Peyer's patch (tissue), 4 donors: ENCODE data around the gene WRAP73. TPM values are rescaled to one million over a fixed set of nuclear protein-coding genes. Genes with fewer than 3 reads are reported as not detected.

Source experiments
- DNase-seq, 3 donors: peaks; one replicate each; pipeline ENCODE4 v3.0.0-alpha.2; 2017 to 2019
- H3K27ac ChIP-seq, 4 donors: fragments of 200-600 bp; sonication (generic); one replicate each; pipeline ENCODE4 v1.5.1; 2016 to 2019
- H3K27me3 ChIP-seq, 2 donors: fragments of 200-600 bp; sonication (generic); one replicate each; pipeline ENCODE4 v1.5.1; 2019
- H3K36me3 ChIP-seq, 3 donors: fragments of 200-600 bp; sonication (generic); one replicate each; pipeline ENCODE4 v1.5.1; 2016 to 2019
- H3K4me1 ChIP-seq, 4 donors: fragments of 200-600 bp; sonication (generic); one replicate each; pipeline ENCODE4 v1.5.1; 2016 to 2019
- H3K4me3 ChIP-seq, 4 donors: fragments of 200-600 bp; sonication (generic); 1 replicate in 3 of 4; 2 replicates in 1 of 4; pipeline ENCODE4 v1.5.1; 2016 to 2019; ENCODE audit warnings: mild to moderate bottlenecking in 1 of 4
- H3K9me3 ChIP-seq, 4 donors: fragments of 200-600 bp; sonication (generic); one replicate each; pipeline ENCODE4 v1.5.1; 2016 to 2019; ENCODE audit warnings: mild to moderate bottlenecking in 1 of 4
- POLR2A ChIP-seq, 2 donors: fragments of 450-650 bp; IDR thresholded peaks; one replicate each; pipeline ENCODE4 v1.5.1; 2017; ENCODE audit warnings: antibody characterized with exemption in 2 of 2, mild to moderate bottlenecking in 2 of 2, moderate library complexity in 2 of 2
- total RNA-seq, 4 donors: library from RNA; depleted of rRNA; stranded (reverse); fragments of >200 nt; gene quantifications; one replicate each; pipeline ENCODE4 v1.1.0, GENCODE V29; 2016
- TF ChIP-seq, protein P1 (sequence below), 6 experiments: fragments of 450-650 bp in 4 of 6; fragments of 200-600 bp in 2 of 6; sonication (generic) in 1 of 6; IDR thresholded peaks; one replicate each; pipeline ENCODE4 v1.5.1; 2017 to 2019; ENCODE audit warnings: antibody characterized with exemption in 6 of 6, mild to moderate bottlenecking in 3 of 6, moderate library complexity in 1 of 6

Gene WRAP73
- total RNA-seq, 4 donors from 2014 or later, result 34.3 to 71.1 (median 49.4) TPM

DNA sequence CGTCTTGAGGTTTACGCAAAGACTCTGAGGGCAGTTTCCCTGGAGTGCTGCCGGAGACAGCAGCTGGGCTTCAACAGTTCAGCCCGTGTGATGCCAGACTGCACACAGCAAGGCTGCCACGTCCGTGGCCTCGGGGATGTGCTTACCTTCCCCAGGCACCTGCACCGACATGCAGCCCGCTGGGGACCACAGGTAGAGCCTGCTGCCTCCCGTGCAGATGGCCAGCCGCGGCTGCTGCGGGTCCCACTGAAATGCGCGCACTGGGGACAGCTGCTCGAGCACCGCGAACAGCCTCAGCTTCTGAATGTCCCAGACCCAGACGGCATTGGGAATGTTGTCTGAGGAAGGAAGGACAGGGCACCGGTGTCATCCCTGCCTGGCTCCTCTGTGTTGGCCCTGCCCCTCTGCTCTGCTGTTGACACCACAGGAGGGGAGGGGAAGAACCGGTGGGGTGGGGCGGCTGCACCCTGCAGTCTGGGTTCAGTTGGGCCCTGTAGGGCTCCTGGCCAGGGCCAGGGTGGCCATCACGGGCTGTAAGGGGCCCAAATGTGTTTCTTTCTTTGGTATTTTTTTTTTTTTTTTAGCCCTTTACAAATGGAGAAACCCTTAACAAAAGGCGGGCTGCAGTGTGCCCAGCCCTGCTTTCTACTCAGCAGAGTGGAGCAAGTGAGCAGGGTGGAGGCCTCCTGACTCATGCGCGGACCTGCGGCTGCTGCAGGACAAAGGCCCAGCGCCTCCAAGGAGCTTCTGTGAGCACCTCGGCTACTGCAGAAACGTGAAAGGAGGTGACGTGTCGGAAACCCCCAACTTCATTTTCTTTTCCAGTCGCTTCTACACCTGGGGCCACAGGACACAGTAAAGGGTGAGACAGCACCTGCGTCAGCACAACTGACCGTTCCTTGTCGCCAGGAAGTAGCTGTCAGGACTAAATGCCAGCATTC is 18.3 kb downstream of the WRAP73 start:
- Histone ChIP-seq H3K27me3 (no peaks in the 10 kb centered on the region), H3K4me1 (peaks cover 0 to 2% (median 0%) of the 10 kb centered on the region in 4 donors), H3K27ac (no peak overlapping the region), H3K36me3 (peaks cover 0 to 96% (median 0%) of the 10 kb centered on the region in 3 donors), H3K9me3 (no peaks in the 10 kb centered on the region), H3K4me3 (no peak overlapping the region)
- TF ChIP-seq POLR2A (IDR thresholded peaks at IDR 0.05), result no peak
- TF ChIP-seq, protein P1, sequence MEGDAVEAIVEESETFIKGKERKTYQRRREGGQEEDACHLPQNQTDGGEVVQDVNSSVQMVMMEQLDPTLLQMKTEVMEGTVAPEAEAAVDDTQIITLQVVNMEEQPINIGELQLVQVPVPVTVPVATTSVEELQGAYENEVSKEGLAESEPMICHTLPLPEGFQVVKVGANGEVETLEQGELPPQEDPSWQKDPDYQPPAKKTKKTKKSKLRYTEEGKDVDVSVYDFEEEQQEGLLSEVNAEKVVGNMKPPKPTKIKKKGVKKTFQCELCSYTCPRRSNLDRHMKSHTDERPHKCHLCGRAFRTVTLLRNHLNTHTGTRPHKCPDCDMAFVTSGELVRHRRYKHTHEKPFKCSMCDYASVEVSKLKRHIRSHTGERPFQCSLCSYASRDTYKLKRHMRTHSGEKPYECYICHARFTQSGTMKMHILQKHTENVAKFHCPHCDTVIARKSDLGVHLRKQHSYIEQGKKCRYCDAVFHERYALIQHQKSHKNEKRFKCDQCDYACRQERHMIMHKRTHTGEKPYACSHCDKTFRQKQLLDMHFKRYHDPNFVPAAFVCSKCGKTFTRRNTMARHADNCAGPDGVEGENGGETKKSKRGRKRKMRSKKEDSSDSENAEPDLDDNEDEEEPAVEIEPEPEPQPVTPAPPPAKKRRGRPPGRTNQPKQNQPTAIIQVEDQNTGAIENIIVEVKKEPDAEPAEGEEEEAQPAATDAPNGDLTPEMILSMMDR (IDR thresholded peaks at IDR 0.05), result no peak
- DNase-seq, result no peak

- no peak overlapping the region for H3K4me3 ChIP-seq
- H3K4me1 ChIP-seq, result peaks cover 0 to 9% (median 0%) of the 10 kb centered on the region in 4 donors
- peaks cover 0 to 91% (median 0%) of the 10 kb centered on the region in 3 donors for H3K36me3 ChIP-seq
- H3K27ac ChIP-seq, result no peak overlapping the region
- DNase-seq, result no peak
- H3K9me3 ChIP-seq, result no peaks in the 10 kb centered on the region
- no peaks in the 10 kb centered on the region for H3K27me3 ChIP-seq
- no peak for TF ChIP-seq POLR2A (IDR thresholded peaks at IDR 0.05)
Measured at GRCh38 chr1:3630914-3631313, 19.0 kb downstream of the WRAP73 start.

DNA sequence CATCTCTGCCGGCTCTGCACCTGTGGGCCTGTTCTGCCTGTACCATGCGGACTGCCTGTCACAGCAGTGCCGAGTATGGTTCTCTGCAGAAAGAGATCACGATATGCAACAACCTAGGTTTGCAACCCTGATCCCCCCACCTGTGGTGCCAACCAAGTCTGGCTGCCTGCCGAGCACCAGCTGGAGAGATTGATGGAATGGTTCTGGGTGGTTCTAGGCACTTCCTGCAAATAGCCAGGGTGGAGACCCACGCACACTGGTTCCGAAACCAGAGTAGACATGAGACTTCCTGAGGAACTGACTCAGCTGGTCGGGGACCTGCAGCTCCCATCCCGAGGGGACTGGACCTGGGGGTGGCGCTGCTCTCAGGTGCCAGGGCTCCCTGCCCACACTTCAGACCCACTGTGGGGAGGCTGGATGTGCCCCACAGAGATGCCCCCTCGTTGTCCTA is 19.7 kb downstream of the WRAP73 start:
- Histone ChIP-seq H3K9me3 (no peaks in the 10 kb centered on the region), H3K27me3 (no peaks in the 10 kb centered on the region), H3K27ac (no peak overlapping the region), H3K36me3 (peaks cover 0 to 84% (median 0%) of the 10 kb centered on the region in 3 donors), H3K4me1 (peaks cover 0 to 14% (median 2%) of the 10 kb centered on the region in 4 donors), H3K4me3 (no peak overlapping the region)
- DNase-seq, result no peak
- TF ChIP-seq, protein P1 (IDR thresholded peaks at IDR 0.05), result no peak
- no peak for TF ChIP-seq POLR2A (IDR thresholded peaks at IDR 0.05)

- TF ChIP-seq, protein P1 (IDR thresholded peaks at IDR 0.05), result no peak
- TF ChIP-seq POLR2A (IDR thresholded peaks at IDR 0.05), result no peak
- Histone ChIP-seq H3K4me1 (peaks cover 0 to 14% (median 2%) of the 10 kb centered on the region in 4 donors), H3K27ac (no peak overlapping the region), H3K4me3 (no peak overlapping the region), H3K27me3 (no peaks in the 10 kb centered on the region), H3K9me3 (no peaks in the 10 kb centered on the region), H3K36me3 (peaks cover 0 to 78% (median 0%) of the 10 kb centered on the region in 3 donors)
- no peak for DNase-seq
Measured at GRCh38 chr1:3629561-3630160, 20.2 kb downstream of the WRAP73 start.

GRCh38 chr1:3628445-3628844 is 21.5 kb downstream of the WRAP73 start:
- no peak for DNase-seq
- no peak overlapping the region for H3K27ac ChIP-seq
- H3K27me3 ChIP-seq, result no peaks in the 10 kb centered on the region
- no peaks in the 10 kb centered on the region for H3K9me3 ChIP-seq
- no peak overlapping the region for H3K4me3 ChIP-seq
- H3K36me3 ChIP-seq, result peaks cover 0 to 66% (median 0%) of the 10 kb centered on the region in 3 donors
- TF ChIP-seq, protein P1 (IDR thresholded peaks at IDR 0.05), result no peak
- TF ChIP-seq POLR2A (IDR thresholded peaks at IDR 0.05), result no peak
- peaks cover 0 to 20% (median 5%) of the 10 kb centered on the region in 4 donors for H3K4me1 ChIP-seq
